ENCODE measurements around the gene UTY.

UTY gene

GRCh38 chrY:13435206-13435967, 44.4 kb downstream of the UTY start:
- no peak for DNase-seq
- no peaks in the 10 kb centered on the region for H3K9me3 ChIP-seq (replicated peaks; ENCODE audit: insufficient read depth, low read length)
- H2AFZ ChIP-seq (ENCODE audit: low read length) = no peak overlapping the region
- no peaks in the 10 kb centered on the region for H3K36me3 ChIP-seq (replicated peaks; ENCODE audit: insufficient read depth, low read length)
- H3K79me2 ChIP-seq (ENCODE audit: low read length) = no peaks in the 10 kb centered on the region
- no peaks in the 10 kb centered on the region for H3K27me3 ChIP-seq (replicated peaks; ENCODE audit: insufficient read depth, low read length)
- H3K9me2 ChIP-seq (replicated peaks; ENCODE audit: insufficient read depth, low read length) = no peaks in the 10 kb centered on the region
- no peak overlapping the region for H3K9ac ChIP-seq (ENCODE audit: low read length)
- H3K4me2 ChIP-seq (ENCODE audit: low read depth, low read length) = no peak overlapping the region
- TF ChIP-seq CTCF (IDR thresholded peaks at IDR 0.05; ENCODE audit: low read length) = no peak
- no peak for TF ChIP-seq EZH2 (optimal IDR thresholded peaks at IDR 0.05; ENCODE audit: low read depth, low read length)
- TF ChIP-seq EZH2phosphoT487 (IDR thresholded peaks at IDR 0.05; ENCODE audit: low read length) = no peak
- H3K27ac ChIP-seq (ENCODE audit: low read length) = no peak overlapping the region
- no peak overlapping the region for H3K4me3 ChIP-seq (ENCODE audit: low read length)
- H3K4me1 ChIP-seq (ENCODE audit: low read length) = no peaks in the 10 kb centered on the region
- no peaks in the 10 kb centered on the region for H3F3A ChIP-seq (ENCODE audit: insufficient read depth, low read length)
- H4K20me1 ChIP-seq (ENCODE audit: insufficient read depth, low read length) = no peaks in the 10 kb centered on the region

- Histone ChIP-seq H3K36me3 (replicated peaks; ENCODE audit: insufficient read depth, low read length) (no peaks in the 10 kb centered on the region), H3K4me3 (ENCODE audit: low read length) (no peak overlapping the region), H3K27ac (ENCODE audit: low read length) (no peak overlapping the region), H3F3A (ENCODE audit: insufficient read depth, low read length) (no peaks in the 10 kb centered on the region), H3K9ac (ENCODE audit: low read length) (no peak overlapping the region), H3K27me3 (replicated peaks; ENCODE audit: insufficient read depth, low read length) (no peaks in the 10 kb centered on the region), H3K79me2 (ENCODE audit: low read length) (no peaks in the 10 kb centered on the region), H3K9me3 (replicated peaks; ENCODE audit: insufficient read depth, low read length) (no peaks in the 10 kb centered on the region), H4K20me1 (ENCODE audit: insufficient read depth, low read length) (no peaks in the 10 kb centered on the region), H3K4me2 (ENCODE audit: low read depth, low read length) (no peak overlapping the region), H2AFZ (ENCODE audit: low read length) (no peak overlapping the region), H3K4me1 (ENCODE audit: low read length) (no peaks in the 10 kb centered on the region), H3K9me2 (replicated peaks; ENCODE audit: insufficient read depth, low read length) (no peaks in the 10 kb centered on the region)
- TF ChIP-seq EZH2phosphoT487 (IDR thresholded peaks at IDR 0.05; ENCODE audit: low read length) = no peak
- TF ChIP-seq CTCF (IDR thresholded peaks at IDR 0.05; ENCODE audit: low read length) = no peak
- no peak for TF ChIP-seq EZH2 (optimal IDR thresholded peaks at IDR 0.05; ENCODE audit: low read depth, low read length)
- no peak for DNase-seq
Measured at GRCh38 chrY:13432293-13433025, 47.4 kb downstream of the UTY start.

- H3K27me3 ChIP-seq (replicated peaks; ENCODE audit: insufficient read depth, low read length) = no peaks in the 10 kb centered on the region
- no peak overlapping the region for H3K9ac ChIP-seq (ENCODE audit: low read length)
- no peaks in the 10 kb centered on the region for H3F3A ChIP-seq (ENCODE audit: insufficient read depth, low read length)
- H3K27ac ChIP-seq (ENCODE audit: low read length) = no peak overlapping the region
- H3K4me2 ChIP-seq (ENCODE audit: low read depth, low read length) = no peak overlapping the region
- no peaks in the 10 kb centered on the region for H3K9me3 ChIP-seq (replicated peaks; ENCODE audit: insufficient read depth, low read length)
- no peaks in the 10 kb centered on the region for H4K20me1 ChIP-seq (ENCODE audit: insufficient read depth, low read length)
- no peaks in the 10 kb centered on the region for H3K9me2 ChIP-seq (replicated peaks; ENCODE audit: insufficient read depth, low read length)
- no peaks in the 10 kb centered on the region for H3K4me1 ChIP-seq (ENCODE audit: low read length)
- no peaks in the 10 kb centered on the region for H3K79me2 ChIP-seq (ENCODE audit: low read length)
- TF ChIP-seq EZH2 (optimal IDR thresholded peaks at IDR 0.05; ENCODE audit: low read depth, low read length) (no peak), CTCF (IDR thresholded peaks at IDR 0.05; ENCODE audit: low read length) (no peak), EZH2phosphoT487 (IDR thresholded peaks at IDR 0.05; ENCODE audit: low read length) (no peak)
- H3K36me3 ChIP-seq (replicated peaks; ENCODE audit: insufficient read depth, low read length) = no peaks in the 10 kb centered on the region
- DNase-seq = no peak
- no peak overlapping the region for H3K4me3 ChIP-seq (ENCODE audit: low read length)
- no peak overlapping the region for H2AFZ ChIP-seq (ENCODE audit: low read length)
Measured at GRCh38 chrY:13429551-13429950, 50.3 kb downstream of the UTY start.

Measured in MM.1S (cell line).